Central memory CD4-positive, alpha-beta T cell (primary cell): ENCODE data around the gene GLT1D1.
"Not testable (repeated sequence)": the region's sequence is repeated elsewhere in the genome, so short reads cannot be mapped to it uniquely, and the experiment has no call there.

Experiments
- DNase-seq: peaks from one replicate; pipeline ENCODE4 v3.0.0; 2022

GLT1D1 gene

GRCh38 chr12:128820723-128821432, 32.4 kb upstream of the GLT1D1 start:
- DNase-seq: no peak

DNA sequence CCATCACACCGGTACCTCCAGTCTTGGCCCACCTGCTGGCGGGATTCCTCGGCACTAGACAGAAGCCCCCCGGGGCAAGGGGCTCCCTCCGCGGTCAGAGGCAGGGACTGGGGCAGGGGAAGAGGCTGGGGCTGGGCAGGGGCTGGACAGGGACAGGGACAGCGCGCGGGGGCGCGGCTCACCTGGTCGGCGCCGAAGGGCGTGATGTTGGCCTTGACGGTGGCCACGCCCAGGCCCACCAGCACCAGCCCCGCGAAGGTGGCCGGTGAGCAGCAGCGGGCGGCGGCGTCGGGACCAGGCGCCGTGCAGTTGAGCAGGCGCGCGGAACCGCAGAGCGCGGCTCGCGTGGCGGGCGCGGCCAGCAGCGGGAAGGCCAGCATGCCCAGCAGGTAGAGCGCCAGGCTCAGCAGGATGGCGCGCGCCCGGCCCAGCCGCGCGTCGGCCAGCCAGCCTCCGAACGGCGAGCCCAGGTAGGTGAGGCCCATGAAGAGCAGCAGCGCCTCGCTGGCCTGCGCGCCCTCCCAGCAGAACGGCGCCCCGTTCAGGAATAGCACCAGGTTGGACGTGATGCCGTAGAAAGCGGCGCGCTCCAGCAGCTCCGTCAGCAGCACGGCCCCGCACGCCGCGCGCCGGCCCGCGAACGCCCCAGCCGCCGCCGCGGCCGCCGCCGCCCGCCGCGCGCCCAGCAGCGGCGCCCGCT, 29.9 kb upstream of the GLT1D1 start:
- DNase-seq: peak; percentile 7

- DNase-seq: peak; percentile 84
Measured at GRCh38 chr12:128823916-128824839, 29.1 kb upstream of the GLT1D1 start, which contains the start of gene SLC15A4. Gene SLC15A4 (minus strand): TSS chr12:128823958. CDS start chr12:128823943, 15 bp downstream.

DNA sequence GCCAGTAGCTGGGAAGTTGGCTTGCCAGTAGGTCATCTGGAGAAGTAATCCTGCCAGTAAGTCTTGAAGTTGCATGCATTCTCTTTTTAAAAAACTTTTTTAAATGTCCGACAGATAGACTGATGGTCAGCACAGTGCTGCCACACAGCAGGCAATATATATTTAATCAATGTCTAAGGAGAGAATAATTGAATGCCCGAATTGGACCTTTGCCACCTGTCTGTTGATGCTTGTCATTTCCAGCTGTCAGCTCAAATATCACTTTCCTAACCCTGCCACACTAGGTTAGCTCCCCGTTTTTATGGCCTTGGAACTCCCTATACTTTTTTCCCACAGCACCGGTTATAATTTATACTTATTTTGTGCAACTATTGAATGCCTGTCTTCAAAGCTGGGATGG, 27.4 kb upstream of the GLT1D1 start:
- DNase-seq: no peak

- DNase-seq: no peak
Measured at GRCh38 chr12:128827724-128828123, 25.6 kb upstream of the GLT1D1 start.

- DNase-seq: no peak
Measured at GRCh38 chr12:128829861-128830504, 23.3 kb upstream of the GLT1D1 start.

GRCh38 chr12:128830505-128830893, 22.8 kb upstream of the GLT1D1 start:
- no peak for DNase-seq

DNA sequence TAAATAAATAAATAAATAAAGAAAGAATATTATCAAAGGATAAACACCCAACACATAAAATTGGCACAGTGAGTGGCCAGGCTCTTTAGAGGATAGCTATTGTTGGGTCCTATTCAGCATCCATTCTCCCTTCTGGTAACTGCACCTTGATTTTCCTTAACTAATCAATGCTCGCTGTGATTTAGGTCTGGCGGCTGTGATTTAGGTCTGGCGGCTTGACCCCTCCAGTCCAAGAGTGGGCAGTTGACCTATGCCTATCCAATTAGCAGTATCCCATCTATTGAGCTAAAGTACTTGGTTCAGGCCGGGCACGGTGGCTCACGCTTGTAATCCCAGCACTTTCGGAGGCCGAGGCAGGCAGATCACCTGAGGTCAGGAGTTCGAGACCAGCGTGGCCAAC, 19.9 kb upstream of the GLT1D1 start:
- no peak for DNase-seq

GRCh38 chr12:128839885-128840284, 13.4 kb upstream of the GLT1D1 start:
- DNase-seq: not testable (repeated sequence)

GRCh38 chr12:128840862-128841468, 12.3 kb upstream of the GLT1D1 start:
- no peak for DNase-seq

DNA sequence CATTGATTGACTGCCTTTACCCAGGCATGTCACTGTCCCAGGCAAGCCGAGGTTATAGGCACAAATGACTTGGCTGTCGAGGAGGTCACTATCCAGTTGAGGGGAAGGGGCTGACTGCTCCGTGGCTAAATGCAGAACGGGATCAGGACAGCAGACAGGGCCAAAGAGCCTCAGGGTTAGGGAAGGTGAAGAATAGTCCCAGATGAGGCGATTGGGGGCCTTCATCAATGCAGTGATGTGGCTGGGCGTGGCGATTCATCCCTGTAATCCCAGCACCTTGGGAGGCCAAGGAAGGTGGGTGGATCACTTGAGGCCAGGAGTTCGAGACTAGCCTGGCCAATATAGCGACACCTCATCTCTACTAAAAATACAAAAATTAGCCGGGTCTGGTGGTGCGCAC, 10.7 kb upstream of the GLT1D1 start:
- DNase-seq: no peak

- DNase-seq: no peak
Measured at GRCh38 chr12:128843538-128843937, 9.7 kb upstream of the GLT1D1 start.

GRCh38 chr12:128844031-128844635, 9.1 kb upstream of the GLT1D1 start:
- DNase-seq: no peak

GRCh38 chr12:128846671-128847070, 6.6 kb upstream of the GLT1D1 start:
- DNase-seq: not testable (repeated sequence)

DNA sequence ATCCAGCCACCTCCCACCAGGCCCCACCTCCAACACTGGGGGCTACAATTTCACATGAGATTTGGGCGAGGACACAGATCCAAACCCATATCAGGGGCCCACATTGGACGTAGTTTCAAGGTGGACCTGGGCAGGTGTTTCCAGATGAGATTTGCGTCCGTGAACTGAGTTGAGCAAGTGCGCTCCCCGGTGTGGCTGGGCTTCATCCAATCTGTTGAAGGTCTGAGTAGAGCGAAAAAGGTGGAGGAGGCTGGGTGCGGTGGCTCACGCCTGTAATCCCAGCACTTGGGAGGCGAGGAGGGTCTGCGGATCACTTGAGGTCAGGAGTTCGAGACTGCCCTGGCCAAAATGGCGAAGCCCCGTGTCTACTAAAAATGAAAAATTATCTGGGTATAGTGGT, 4.9 kb upstream of the GLT1D1 start:
- no peak for DNase-seq

GRCh38 chr12:128849806-128850205, 3.5 kb upstream of the GLT1D1 start:
- not testable (repeated sequence) for DNase-seq

DNA sequence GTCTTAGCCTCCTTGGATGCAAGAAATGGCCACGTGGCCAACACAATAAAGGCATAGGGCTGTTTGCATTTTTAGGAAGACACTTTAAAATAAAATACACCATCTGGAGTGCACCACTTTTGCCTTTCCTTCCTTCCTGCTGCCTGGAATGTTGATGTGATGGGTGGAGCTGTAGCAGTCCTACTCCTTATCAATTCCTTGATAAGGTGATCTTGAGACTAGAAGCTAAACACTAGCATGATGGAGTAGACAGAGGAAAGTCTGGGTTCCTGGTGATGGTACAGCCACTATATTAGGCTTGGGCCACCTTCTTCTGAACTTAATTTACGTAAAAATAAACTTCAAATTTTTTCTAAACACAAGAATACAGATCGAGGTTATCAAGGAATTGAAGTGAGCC, 2.9 kb upstream of the GLT1D1 start:
- DNase-seq: no peak

DNA sequence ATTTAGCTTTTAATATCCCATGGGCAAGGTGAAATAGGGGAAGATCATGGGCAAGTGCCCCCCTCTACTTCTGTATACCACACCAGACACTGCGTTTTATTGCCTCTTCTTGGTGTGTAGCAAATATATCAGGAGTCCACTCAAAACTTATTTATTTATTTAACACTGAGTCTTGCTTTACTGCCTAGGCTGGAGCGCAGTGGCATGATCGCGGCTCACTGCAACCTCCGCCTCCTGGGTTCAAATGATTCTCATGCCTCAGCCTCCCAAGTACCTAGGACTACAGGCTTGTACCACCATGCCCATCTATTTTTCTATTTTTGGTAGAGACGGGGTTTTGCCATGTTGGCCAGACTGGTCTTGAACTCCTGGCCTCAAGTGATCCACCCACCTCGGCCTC, 1.8 kb upstream of the GLT1D1 start:
- DNase-seq: not testable (repeated sequence)

DNA sequence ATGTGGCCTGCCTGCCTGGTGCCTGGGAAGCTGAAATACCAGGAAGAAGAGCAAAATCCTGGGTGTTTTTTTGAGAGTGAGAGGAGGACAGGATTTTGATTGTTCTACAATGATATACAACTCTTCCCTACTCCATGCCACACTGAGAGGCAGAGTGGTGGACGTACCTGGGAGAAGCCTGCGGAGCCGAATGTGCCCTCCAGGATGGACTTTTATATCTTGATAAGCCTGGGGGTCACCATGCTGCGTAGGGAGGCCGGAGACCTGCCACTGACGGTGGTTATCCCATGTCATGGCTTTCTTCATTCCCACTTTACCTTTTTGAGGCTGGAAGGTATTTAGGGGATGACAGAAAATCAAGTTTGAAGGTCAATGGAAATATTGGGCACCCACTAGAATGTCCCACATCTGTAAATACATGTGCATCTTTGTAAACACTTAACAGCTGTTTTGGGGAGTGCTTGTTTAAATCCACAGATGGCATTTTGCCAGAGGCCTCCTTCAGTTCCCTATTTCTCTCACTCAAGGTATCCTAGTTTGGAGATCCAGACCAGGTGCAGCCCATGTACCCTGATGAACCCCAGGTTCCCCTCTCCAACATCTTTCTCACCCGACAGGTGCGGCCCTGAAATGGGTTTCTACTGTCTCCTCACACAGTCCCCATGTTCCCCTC, 1.1 kb upstream of the GLT1D1 start:
- DNase-seq: no peak

DNA sequence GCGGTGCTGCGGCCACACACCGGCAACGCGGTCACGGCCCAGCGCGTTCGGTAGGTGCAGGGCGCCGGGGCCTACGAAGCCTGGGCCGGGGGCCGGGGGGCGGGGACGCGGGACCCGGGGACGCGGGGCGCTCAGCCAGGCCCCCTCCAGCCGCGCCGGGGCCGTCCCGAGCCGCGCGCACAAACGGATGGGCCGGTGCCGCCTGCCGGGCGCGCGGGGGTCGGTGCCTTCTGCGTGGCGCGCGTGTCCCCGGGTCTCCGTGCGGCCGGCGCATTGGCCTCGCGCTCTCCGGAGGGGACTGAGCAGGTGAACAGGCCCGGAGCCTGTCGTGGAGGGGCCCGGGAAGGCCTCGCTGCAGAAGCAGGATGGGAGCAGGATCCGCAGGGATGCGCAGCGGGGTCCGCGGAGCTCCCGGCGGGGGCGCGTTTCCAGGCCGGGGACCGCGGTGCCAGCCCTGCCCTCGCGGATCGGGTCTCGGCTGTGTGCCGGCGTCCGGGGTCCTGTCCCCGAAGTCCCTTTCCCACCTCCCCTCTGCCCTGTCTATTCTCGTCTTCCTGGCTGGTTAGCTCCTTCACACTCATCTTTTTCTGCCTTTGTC, 421 bp downstream of the GLT1D1 start:
- no peak for DNase-seq
